ENCODE results near the gene SASH1.

DNA sequence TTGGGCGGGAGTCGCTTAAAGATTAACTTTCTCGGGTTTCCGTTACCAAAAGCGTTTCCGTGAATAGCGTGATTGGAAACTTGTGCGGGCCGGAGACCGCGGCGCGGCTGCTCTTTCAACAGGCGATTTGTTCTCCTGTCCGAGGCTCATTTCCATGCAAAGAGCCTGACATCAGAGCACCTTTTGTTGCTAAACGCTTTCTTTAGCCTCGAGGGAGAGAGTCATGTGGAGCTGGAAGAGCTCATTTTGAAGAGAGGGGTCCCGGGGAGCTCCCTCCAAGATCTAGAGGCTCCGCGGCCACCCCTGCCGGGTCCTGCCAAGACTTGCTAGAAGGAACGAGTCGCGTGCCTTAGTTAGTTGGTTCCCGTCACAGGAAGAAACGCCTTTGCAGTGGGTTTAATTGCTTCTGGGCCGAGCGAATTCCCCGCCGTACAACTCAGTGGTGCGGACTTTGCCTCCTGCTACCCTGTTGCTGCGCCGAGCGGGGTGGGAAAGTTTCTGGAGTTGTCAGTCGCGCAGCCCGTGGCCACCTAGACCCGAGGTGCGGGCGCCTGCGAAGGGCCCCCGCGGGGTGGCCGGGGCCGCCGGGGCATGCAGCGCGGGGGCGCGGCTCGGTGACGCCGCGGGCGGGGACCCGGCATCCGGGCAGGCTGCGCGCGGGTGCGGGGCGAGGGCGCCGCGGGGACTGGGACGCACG lies at the start of gene SASH1:
- TF ChIP-seq, protein P1, sequence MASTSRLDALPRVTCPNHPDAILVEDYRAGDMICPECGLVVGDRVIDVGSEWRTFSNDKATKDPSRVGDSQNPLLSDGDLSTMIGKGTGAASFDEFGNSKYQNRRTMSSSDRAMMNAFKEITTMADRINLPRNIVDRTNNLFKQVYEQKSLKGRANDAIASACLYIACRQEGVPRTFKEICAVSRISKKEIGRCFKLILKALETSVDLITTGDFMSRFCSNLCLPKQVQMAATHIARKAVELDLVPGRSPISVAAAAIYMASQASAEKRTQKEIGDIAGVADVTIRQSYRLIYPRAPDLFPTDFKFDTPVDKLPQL (IDR thresholded peaks at IDR 0.05; ENCODE audit: extremely low read depth, insufficient read length) = no peak
- TF ChIP-seq SPI1 (IDR thresholded peaks at IDR 0.05; ENCODE audit: borderline replicate concordance, low read depth, low read length) (no peak), ZNF507 (tag; conservative IDR thresholded peaks at IDR 0.05) (no peak), GTF2F1 (IDR thresholded peaks at IDR 0.05; ENCODE audit: low read depth, low read length) (no peak), EP300 (IDR thresholded peaks at IDR 0.05; ENCODE audit: low read length) (no peak)
- TF ChIP-seq, protein P2, sequence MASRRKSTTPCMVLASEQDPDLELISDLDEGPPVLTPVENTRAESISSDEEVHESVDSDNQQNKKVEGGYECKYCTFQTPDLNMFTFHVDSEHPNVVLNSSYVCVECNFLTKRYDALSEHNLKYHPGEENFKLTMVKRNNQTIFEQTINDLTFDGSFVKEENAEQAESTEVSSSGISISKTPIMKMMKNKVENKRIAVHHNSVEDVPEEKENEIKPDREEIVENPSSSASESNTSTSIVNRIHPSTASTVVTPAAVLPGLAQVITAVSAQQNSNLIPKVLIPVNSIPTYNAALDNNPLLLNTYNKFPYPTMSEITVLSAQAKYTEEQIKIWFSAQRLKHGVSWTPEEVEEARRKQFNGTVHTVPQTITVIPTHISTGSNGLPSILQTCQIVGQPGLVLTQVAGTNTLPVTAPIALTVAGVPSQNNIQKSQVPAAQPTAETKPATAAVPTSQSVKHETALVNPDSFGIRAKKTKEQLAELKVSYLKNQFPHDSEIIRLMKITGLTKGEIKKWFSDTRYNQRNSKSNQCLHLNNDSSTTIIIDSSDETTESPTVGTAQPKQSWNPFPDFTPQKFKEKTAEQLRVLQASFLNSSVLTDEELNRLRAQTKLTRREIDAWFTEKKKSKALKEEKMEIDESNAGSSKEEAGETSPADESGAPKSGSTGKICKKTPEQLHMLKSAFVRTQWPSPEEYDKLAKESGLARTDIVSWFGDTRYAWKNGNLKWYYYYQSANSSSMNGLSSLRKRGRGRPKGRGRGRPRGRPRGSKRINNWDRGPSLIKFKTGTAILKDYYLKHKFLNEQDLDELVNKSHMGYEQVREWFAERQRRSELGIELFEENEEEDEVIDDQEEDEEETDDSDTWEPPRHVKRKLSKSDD (conservative IDR thresholded peaks at IDR 0.05; ENCODE audit: low read length) = no peak
- TF ChIP-seq, protein P3, sequence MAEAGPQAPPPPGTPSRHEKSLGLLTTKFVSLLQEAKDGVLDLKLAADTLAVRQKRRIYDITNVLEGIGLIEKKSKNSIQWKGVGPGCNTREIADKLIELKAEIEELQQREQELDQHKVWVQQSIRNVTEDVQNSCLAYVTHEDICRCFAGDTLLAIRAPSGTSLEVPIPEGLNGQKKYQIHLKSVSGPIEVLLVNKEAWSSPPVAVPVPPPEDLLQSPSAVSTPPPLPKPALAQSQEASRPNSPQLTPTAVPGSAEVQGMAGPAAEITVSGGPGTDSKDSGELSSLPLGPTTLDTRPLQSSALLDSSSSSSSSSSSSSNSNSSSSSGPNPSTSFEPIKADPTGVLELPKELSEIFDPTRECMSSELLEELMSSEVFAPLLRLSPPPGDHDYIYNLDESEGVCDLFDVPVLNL (CRISPR knock-in tag; IDR thresholded peaks at IDR 0.05; ENCODE audit: low read depth) = no peak
